Karpas-422 (cell line): Measurements from ENCODE around the gene ADCY4. TPM values are rescaled to one million over a fixed set of nuclear protein-coding genes. Genes with fewer than 3 reads are reported as not detected.

ENCODE experiments used
- DNase-seq: peaks from one replicate; pipeline ENCODE4 v3.0.0-alpha.2; 2015
- H2AFZ ChIP-seq: fragments of 200-600 bp; sonication (generic); 2 replicates; pipeline ENCODE4 v1.6.1; 2014; ENCODE audit warnings: antibody characterized with exemption, low read length, mixed read lengths
- H3K27ac ChIP-seq: fragments of 200-600 bp; sonication (generic); 2 replicates; pipeline ENCODE4 v1.5.1; 2014; ENCODE audit warnings: mild to moderate bottlenecking, low read length, moderate library complexity
- H3K27me3 ChIP-seq: fragments of 200-600 bp; sonication (generic); 2 replicates; pipeline ENCODE4 v1.6.1; 2014; ENCODE audit warnings: low read length, mixed read lengths
- H3K36me3 ChIP-seq: fragments of 200-600 bp; sonication (generic); 2 replicates; pipeline ENCODE4 v1.6.1; 2014; ENCODE audit warnings: low read length, mixed read lengths; ENCODE audit not compliant: insufficient read depth
- H3K4me1 ChIP-seq: fragments of 200-600 bp; sonication (generic); 2 replicates; pipeline ENCODE4 v1.6.1; 2014; ENCODE audit warnings: mild to moderate bottlenecking, low read length, mixed read lengths
- H3K4me2 ChIP-seq: fragments of 200-600 bp; sonication (generic); 2 replicates; pipeline ENCODE4 v1.6.1; 2014; ENCODE audit warnings: low read length, low read depth, mild to moderate bottlenecking; ENCODE audit not compliant: poor library complexity, severe bottlenecking
- H3K4me3 ChIP-seq: fragments of 200-600 bp; sonication (generic); 2 replicates; pipeline ENCODE4 v1.5.1; 2014; ENCODE audit warnings: mild to moderate bottlenecking, antibody characterized with exemption, low read length, mixed read lengths
- H3K79me2 ChIP-seq: fragments of 200-600 bp; sonication (generic); 2 replicates; pipeline ENCODE4 v1.6.1; 2014; ENCODE audit warnings: mild to moderate bottlenecking, low read length, mixed read lengths
- H3K9ac ChIP-seq: fragments of 200-600 bp; sonication (generic); 2 replicates; pipeline ENCODE4 v1.6.0; 2014; ENCODE audit warnings: low read length
- H3K9me2 ChIP-seq: fragments of 200-600 bp; sonication (generic), shearing (Covaris generic); replicated peaks from 2 replicates; pipeline ENCODE4 v1.6.0; 2014; ENCODE audit warnings: mild to moderate bottlenecking, low read length, moderate library complexity; ENCODE audit not compliant: insufficient read depth
- H3K9me3 ChIP-seq: fragments of 300-700, 200-600 bp; sonication (generic); 2 replicates; pipeline ENCODE4 v1.6.1; 2014; ENCODE audit warnings: low read length, mixed read lengths
- H4K20me1 ChIP-seq: fragments of 200-600 bp; sonication (generic); 2 replicates; pipeline ENCODE4 v1.6.1; 2014; ENCODE audit warnings: mild to moderate bottlenecking, antibody characterized with exemption, low read length, low read depth; ENCODE audit not compliant: insufficient read depth
- total RNA-seq: library from RNA; depleted of rRNA; stranded (reverse); fragments of >200 nt; shearing (Covaris generic); gene quantifications from 2 replicates; pipeline ENCODE4 v1.2.3, GENCODE V29; 2014; ENCODE audit warnings: low replicate concordance

The ADCY4 gene
- total RNA-seq, 1 experiment from 2014 or later = 0.07 TPM

- DNase-seq = no peak
- H3K27ac ChIP-seq = no peak overlapping the region
- H4K20me1 ChIP-seq = no peaks in the 10 kb centered on the region
- H3K9me2 ChIP-seq = no peaks in the 10 kb centered on the region
- H3K79me2 ChIP-seq = no peaks in the 10 kb centered on the region
- H3K36me3 ChIP-seq = no peaks in the 10 kb centered on the region
- no peak overlapping the region for H3K4me2 ChIP-seq
- no peak overlapping the region for H3K4me3 ChIP-seq
- H3K4me1 ChIP-seq = no peaks in the 10 kb centered on the region
- no peaks in the 10 kb centered on the region for H3K9me3 ChIP-seq
- no peak overlapping the region for H3K9ac ChIP-seq
- no peaks in the 10 kb centered on the region for H3K27me3 ChIP-seq
- H2AFZ ChIP-seq = no peak overlapping the region
Observed at GRCh38 chr14:24351517-24351916, 16.6 kb upstream of the ADCY4 start.

- H2AFZ ChIP-seq = no peak overlapping the region
- no peaks in the 10 kb centered on the region for H3K27me3 ChIP-seq
- H3K4me3 ChIP-seq = no peak overlapping the region
- no peaks in the 10 kb centered on the region for H3K79me2 ChIP-seq
- H3K4me2 ChIP-seq = no peak overlapping the region
- no peaks in the 10 kb centered on the region for H3K9me3 ChIP-seq
- H3K4me1 ChIP-seq = no peaks in the 10 kb centered on the region
- no peak overlapping the region for H3K9ac ChIP-seq
- no peak for DNase-seq
- no peaks in the 10 kb centered on the region for H3K9me2 ChIP-seq
- no peaks in the 10 kb centered on the region for H3K36me3 ChIP-seq
- no peak overlapping the region for H3K27ac ChIP-seq
- H4K20me1 ChIP-seq = no peaks in the 10 kb centered on the region
Observed at GRCh38 chr14:24349742-24350141, 14.9 kb upstream of the ADCY4 start.

- no peak overlapping the region for H2AFZ ChIP-seq
- H4K20me1 ChIP-seq = no peaks in the 10 kb centered on the region
- no peaks in the 10 kb centered on the region for H3K4me1 ChIP-seq
- no peak overlapping the region for H3K9ac ChIP-seq
- H3K4me3 ChIP-seq = no peak overlapping the region
- no peaks in the 10 kb centered on the region for H3K9me3 ChIP-seq
- no peaks in the 10 kb centered on the region for H3K79me2 ChIP-seq
- H3K36me3 ChIP-seq = no peaks in the 10 kb centered on the region
- H3K27me3 ChIP-seq = no peaks in the 10 kb centered on the region
- no peak overlapping the region for H3K27ac ChIP-seq
- H3K9me2 ChIP-seq = no peaks in the 10 kb centered on the region
- DNase-seq = no peak
- H3K4me2 ChIP-seq = no peak overlapping the region
Observed at GRCh38 chr14:24348186-24348585, 13.3 kb upstream of the ADCY4 start.

- no peak overlapping the region for H2AFZ ChIP-seq
Observed at GRCh38 chr14:24347134-24347533, 12.3 kb upstream of the ADCY4 start.

GRCh38 chr14:24343795-24344660, 9.2 kb upstream of the ADCY4 start:
- no peak overlapping the region for H3K27ac ChIP-seq
- no peaks in the 10 kb centered on the region for H3K9me3 ChIP-seq
- no peak overlapping the region for H3K4me2 ChIP-seq
- no peak for DNase-seq
- no peak overlapping the region for H3K9ac ChIP-seq
- no peaks in the 10 kb centered on the region for H3K9me2 ChIP-seq
- H3K4me1 ChIP-seq = peaks cover 7% of the 10 kb centered on the region
- H2AFZ ChIP-seq = no peak overlapping the region
- H3K36me3 ChIP-seq = no peaks in the 10 kb centered on the region
- H3K79me2 ChIP-seq = no peaks in the 10 kb centered on the region
- H3K27me3 ChIP-seq = no peaks in the 10 kb centered on the region
- H3K4me3 ChIP-seq = no peak overlapping the region
- no peaks in the 10 kb centered on the region for H4K20me1 ChIP-seq

More at GRCh38 chr14:24347134-24347533, 12.3 kb upstream of the ADCY4 start:
- Histone ChIP-seq H4K20me1 (no peaks in the 10 kb centered on the region), H3K36me3 (no peaks in the 10 kb centered on the region), H3K9ac (no peak overlapping the region), H3K79me2 (no peaks in the 10 kb centered on the region), H3K9me3 (no peaks in the 10 kb centered on the region), H3K4me3 (no peak overlapping the region), H3K4me1 (no peaks in the 10 kb centered on the region), H3K27ac (no peak overlapping the region), H3K27me3 (no peaks in the 10 kb centered on the region), H3K9me2 (no peaks in the 10 kb centered on the region), H3K4me2 (no peak overlapping the region)
- DNase-seq = no peak

- Histone ChIP-seq H3K9me3 (no peaks in the 10 kb centered on the region), H3K79me2 (no peaks in the 10 kb centered on the region), H4K20me1 (no peaks in the 10 kb centered on the region), H3K36me3 (no peaks in the 10 kb centered on the region), H3K4me3 (no peak overlapping the region), H3K9ac (no peak overlapping the region), H3K27me3 (no peaks in the 10 kb centered on the region), H3K4me2 (no peak overlapping the region), H3K4me1 (peaks cover 7% of the 10 kb centered on the region), H3K9me2 (no peaks in the 10 kb centered on the region), H2AFZ (no peak overlapping the region), H3K27ac (no peak overlapping the region)
- DNase-seq = no peak
Observed at GRCh38 chr14:24342889-24343288, 8.0 kb upstream of the ADCY4 start.

GRCh38 chr14:24340606-24341005, 5.7 kb upstream of the ADCY4 start:
- no peak overlapping the region for H3K27ac ChIP-seq
- no peak overlapping the region for H3K4me3 ChIP-seq
- H3K9ac ChIP-seq = no peak overlapping the region
- H3K79me2 ChIP-seq = no peaks in the 10 kb centered on the region
- H3K9me3 ChIP-seq = no peaks in the 10 kb centered on the region
- H4K20me1 ChIP-seq = no peaks in the 10 kb centered on the region
- no peak overlapping the region for H2AFZ ChIP-seq
- H3K27me3 ChIP-seq = no peaks in the 10 kb centered on the region
- no peak for DNase-seq
- H3K4me1 ChIP-seq = peaks cover 7% of the 10 kb centered on the region
- H3K4me2 ChIP-seq = no peak overlapping the region
- no peaks in the 10 kb centered on the region for H3K36me3 ChIP-seq
- H3K9me2 ChIP-seq = no peaks in the 10 kb centered on the region

GRCh38 chr14:24339284-24340151, 4.6 kb upstream of the ADCY4 start, which contains the start of gene RIPK3:
RIPK3 (minus strand) TSS chr14:24339991; CDS start chr14:24339826, 165 bp downstream.
- H4K20me1 ChIP-seq = no peaks in the 10 kb centered on the region
- peak; percentile 77 for DNase-seq
- H3K9me3 ChIP-seq = no peaks in the 10 kb centered on the region
- peak within 1 kb of the TSS; percentile 62 for H3K4me2 ChIP-seq
- no peaks in the 10 kb centered on the region for H3K79me2 ChIP-seq
- H3K27me3 ChIP-seq = no peaks in the 10 kb centered on the region
- no peak within 1 kb of the TSS for H3K27ac ChIP-seq
- H3K36me3 ChIP-seq = no peaks in the 10 kb centered on the region
- H3K4me3 ChIP-seq = peak within 1 kb of the TSS; percentile 57
- peak within 1 kb of the TSS; percentile 59 for H3K9ac ChIP-seq
- H2AFZ ChIP-seq = peak within 1 kb of the TSS; percentile 78; the same call in 1 of the 2 replicates
- peaks cover 7% of the 10 kb centered on the region for H3K4me1 ChIP-seq
- no peaks in the 10 kb centered on the region for H3K9me2 ChIP-seq
